ENCODE measurements around the gene KRT9.
A peak's percentile ranks its signal among the peaks of the same experiment; 100 is the strongest.

- peak; percentile 73 to 98 (median 90) for TF ChIP-seq CTCF (IDR thresholded peaks at IDR 0.05)
- peak; percentile 16 for TF ChIP-seq POLR2A (IDR thresholded peaks at IDR 0.05)
Measured at GRCh38 chr17:41548844-41549595, 22.8 kb downstream of the KRT9 start.

Measured in transverse colon (tissue), 3 donors.